Breast epithelium (tissue), 4 donors: ENCODE data around the gene EP400. TPM values are rescaled to one million over a fixed set of nuclear protein-coding genes. Genes with fewer than 3 reads are reported as not detected.

Experiments used
- DNase-seq, 2 donors: peaks; one replicate each; pipeline ENCODE4 v3.0.0-alpha.2; 2019; ENCODE audit warnings: low spot score in 2 of 2
- H3K27ac ChIP-seq, 2 donors: fragments of 200-600 bp; sonication (generic) in 1 of 2; one replicate each; pipeline ENCODE4 v1.5.1; 2016 to 2019; ENCODE audit warnings: mild to moderate bottlenecking in 1 of 2
- H3K27me3 ChIP-seq, 2 donors: fragments of 200-600 bp; sonication (generic) in 1 of 2; one replicate each; pipeline versions ENCODE4 v1.5.1 to v1.6.0; 2017 to 2019; ENCODE audit warnings: control low read depth in 1 of 2, mild to moderate bottlenecking in 1 of 2
- H3K36me3 ChIP-seq: fragments of 200-600 bp; one replicate; pipeline ENCODE4 v1.5.1; 2019
- H3K4me1 ChIP-seq, 2 donors: fragments of 200-600 bp; sonication (generic); one replicate each; pipeline ENCODE4 v1.5.1; 2016 to 2019; ENCODE audit warnings: control low read depth in 1 of 2
- H3K4me3 ChIP-seq, 3 donors: fragments of 200-600 bp; sonication (generic); 1 replicate in 2 of 3; 2 replicates in 1 of 3; pipeline ENCODE4 v1.5.1; 2016 to 2019; ENCODE audit warnings: mild to moderate bottlenecking in 3 of 3, moderate library complexity in 2 of 3
- H3K9me3 ChIP-seq, 2 donors: fragments of 200-600 bp; sonication (generic) in 1 of 2; one replicate each; pipeline ENCODE4 v1.5.1; 2016 to 2019; ENCODE audit warnings: control low read depth in 1 of 2
- POLR2A ChIP-seq: fragments of 450-650 bp; IDR thresholded peaks from one replicate; pipeline ENCODE4 v1.6.1; 2016; ENCODE audit warnings: antibody characterized with exemption, mild to moderate bottlenecking, moderate library complexity
- POLR2AphosphoS5 ChIP-seq, 3 donors: sonication (generic); formaldehyde crosslinking; IDR thresholded peaks; one replicate each; pipeline ENCODE4 v1.6.1; 2017; ENCODE audit warnings: antibody characterized with exemption in 3 of 3
- intact Hi-C: fragments of 100-400 bp; cut with DNase I; formaldehyde crosslinking; loops from one replicate; pipeline ENCODE4 v1.15.1; 2023; ENCODE audit warnings: low total_unique reads
- total RNA-seq, 3 donors: library from RNA; depleted of rRNA; stranded (reverse); fragments of >200 nt; gene quantifications; one replicate each; pipeline ENCODE4 v1.1.0, GENCODE V29; 2016
- TF ChIP-seq, protein P1 (sequence below), 3 donors: fragments of 450-650 bp; IDR thresholded peaks; one replicate each; pipeline ENCODE4 v1.5.1; 2016 to 2017; ENCODE audit warnings: antibody characterized with exemption in 3 of 3, mild to moderate bottlenecking in 3 of 3, moderate library complexity in 3 of 3

Gene EP400
- total RNA-seq, 3 donors from 2014 or later, result 20.3 to 27.2 (median 24.4) TPM

DNA sequence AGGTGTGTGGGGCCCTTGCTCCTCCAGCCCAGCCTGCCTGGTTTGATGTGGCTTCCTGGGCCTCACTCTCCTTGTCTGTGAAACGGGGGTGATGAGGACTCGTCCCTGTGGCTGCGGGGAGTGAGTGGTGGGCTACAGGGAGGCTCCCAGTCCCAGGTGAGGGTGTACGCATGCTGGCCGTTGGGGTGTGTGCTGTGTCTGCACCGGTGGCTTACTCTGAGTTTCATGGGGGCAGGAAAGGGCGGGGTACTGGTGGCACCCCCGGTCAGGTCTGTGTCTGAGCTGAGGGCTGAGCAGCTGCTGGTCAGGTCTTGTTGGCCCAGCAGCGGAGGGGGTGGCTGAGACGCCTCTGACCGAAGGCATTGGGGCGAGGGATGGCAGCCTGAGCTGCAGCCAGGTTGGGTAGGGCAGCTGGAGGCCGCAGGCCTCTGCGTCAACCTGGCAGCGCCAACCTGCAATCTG is 44.1 kb upstream of the EP400 start:
- Histone ChIP-seq H3K4me1 (peaks cover 0 to 16% of the 10 kb centered on the region in 2 donors), H3K27me3 (no peaks in the 10 kb centered on the region), H3K36me3 (peaks cover 16% of the 10 kb centered on the region), H3K9me3 (no peaks in the 10 kb centered on the region), H3K27ac (no peak overlapping the region), H3K4me3 (no peak overlapping the region)
- no peak for TF ChIP-seq POLR2A
- TF ChIP-seq, protein P1, sequence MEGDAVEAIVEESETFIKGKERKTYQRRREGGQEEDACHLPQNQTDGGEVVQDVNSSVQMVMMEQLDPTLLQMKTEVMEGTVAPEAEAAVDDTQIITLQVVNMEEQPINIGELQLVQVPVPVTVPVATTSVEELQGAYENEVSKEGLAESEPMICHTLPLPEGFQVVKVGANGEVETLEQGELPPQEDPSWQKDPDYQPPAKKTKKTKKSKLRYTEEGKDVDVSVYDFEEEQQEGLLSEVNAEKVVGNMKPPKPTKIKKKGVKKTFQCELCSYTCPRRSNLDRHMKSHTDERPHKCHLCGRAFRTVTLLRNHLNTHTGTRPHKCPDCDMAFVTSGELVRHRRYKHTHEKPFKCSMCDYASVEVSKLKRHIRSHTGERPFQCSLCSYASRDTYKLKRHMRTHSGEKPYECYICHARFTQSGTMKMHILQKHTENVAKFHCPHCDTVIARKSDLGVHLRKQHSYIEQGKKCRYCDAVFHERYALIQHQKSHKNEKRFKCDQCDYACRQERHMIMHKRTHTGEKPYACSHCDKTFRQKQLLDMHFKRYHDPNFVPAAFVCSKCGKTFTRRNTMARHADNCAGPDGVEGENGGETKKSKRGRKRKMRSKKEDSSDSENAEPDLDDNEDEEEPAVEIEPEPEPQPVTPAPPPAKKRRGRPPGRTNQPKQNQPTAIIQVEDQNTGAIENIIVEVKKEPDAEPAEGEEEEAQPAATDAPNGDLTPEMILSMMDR (IDR thresholded peaks at IDR 0.05), result no peak
- TF ChIP-seq POLR2AphosphoS5 (IDR thresholded peaks at IDR 0.05), result no peak
- DNase-seq, result no peak
- intact Hi-C loops, result no loop called here

DNA sequence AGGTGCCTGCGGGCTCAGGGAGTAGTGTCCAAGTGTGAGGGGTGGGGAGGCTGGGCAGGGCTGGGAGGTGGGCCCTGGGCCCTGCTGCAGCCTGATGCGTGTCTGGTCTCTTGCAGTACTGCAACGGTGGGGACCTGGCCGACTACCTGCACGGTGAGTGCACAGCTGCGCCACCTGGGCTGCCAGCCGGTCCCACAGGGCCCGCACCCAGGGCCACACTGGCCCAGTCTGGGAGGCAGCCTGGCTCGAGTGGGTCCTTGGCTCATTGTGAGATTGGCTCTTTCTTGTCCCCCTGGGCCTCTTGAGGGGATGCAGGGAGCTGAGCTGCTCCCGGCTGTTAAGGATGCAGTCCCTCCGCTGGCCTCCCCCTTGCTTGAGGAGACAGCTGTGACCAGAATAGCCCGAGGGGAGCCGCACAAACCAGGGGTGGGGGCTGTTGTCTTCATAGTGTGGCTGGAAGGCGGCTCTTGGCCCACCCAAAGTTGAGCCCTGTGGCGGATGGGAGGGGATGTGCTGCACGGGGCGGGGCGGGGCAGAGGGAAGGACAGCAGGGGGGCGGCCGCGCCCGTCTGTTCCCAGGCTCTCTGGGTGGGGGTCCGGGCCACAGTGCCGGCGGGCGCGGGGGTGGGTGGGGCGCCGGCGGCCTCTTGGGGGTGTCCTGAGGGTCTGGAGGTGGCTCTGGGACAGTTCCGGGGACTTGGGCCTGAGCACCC is 42.2 kb upstream of the EP400 start:
- DNase-seq, result no peak
- Histone ChIP-seq H3K36me3 (peaks cover 21% of the 10 kb centered on the region), H3K9me3 (no peaks in the 10 kb centered on the region), H3K27me3 (no peaks in the 10 kb centered on the region), H3K4me3 (no peak overlapping the region), H3K4me1 (peaks cover 0 to 14% of the 10 kb centered on the region in 2 donors), H3K27ac (no peak overlapping the region)
- intact Hi-C loops, result no loop called here
- TF ChIP-seq, protein P1 (IDR thresholded peaks at IDR 0.05), result no peak
- no peak for TF ChIP-seq POLR2A

DNA sequence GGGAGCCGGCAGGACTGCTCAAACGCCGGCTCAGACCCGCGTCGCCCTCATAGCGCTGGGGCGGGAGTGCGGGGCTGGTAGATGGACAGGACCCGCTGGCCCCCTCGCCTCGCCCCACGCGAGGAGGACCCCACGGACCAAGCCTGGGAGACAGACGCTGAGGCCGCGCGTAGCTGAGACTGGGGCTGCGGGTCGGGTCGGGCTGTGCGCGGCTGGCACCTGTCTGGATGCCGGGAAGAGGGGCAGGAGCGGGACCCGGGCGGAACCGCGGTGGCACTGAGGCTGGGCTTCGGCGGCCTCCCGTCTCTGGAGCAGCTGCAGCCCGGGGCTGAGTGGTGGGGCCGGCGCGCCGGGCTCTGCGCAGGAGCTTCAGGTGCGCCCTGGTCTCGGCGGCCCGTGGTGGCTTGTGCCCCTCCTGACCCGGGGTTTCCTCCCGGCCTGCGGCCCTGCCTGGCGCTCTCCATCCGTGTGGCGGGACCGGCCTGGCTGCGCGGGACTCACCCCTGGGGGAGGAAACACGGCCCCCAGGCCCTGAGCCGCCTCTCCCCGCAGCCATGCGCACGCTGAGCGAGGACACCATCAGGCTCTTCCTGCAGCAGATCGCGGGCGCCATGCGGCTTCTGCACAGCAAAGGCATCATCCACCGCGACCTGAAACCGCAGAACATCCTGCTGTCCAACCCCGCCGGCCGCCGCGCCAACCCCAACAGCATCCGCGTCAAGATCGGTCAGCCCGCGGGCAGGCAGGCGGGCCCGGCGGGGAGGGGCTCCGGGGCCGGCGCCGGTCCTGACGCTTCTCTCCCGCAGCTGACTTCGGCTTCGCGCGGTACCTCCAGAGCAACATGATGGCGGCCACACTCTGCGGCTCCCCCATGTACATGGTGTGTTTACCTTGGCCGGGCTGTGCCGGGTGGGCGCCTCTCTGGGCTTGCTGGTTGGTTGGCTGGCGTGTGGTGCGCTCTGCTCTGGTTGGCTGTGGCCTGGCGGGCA is 41.4 kb upstream of the EP400 start:
- Histone ChIP-seq H3K27ac (no peak overlapping the region), H3K27me3 (no peaks in the 10 kb centered on the region), H3K36me3 (peaks cover 21% of the 10 kb centered on the region), H3K4me1 (peaks cover 0 to 9% of the 10 kb centered on the region in 2 donors), H3K9me3 (no peaks in the 10 kb centered on the region), H3K4me3 (no peak overlapping the region)
- no peak for TF ChIP-seq POLR2A
- TF ChIP-seq, protein P1 (IDR thresholded peaks at IDR 0.05), result no peak
- no peak for TF ChIP-seq POLR2AphosphoS5 (IDR thresholded peaks at IDR 0.05)
- intact Hi-C loops, result no loop called here
- DNase-seq, result no peak

DNA sequence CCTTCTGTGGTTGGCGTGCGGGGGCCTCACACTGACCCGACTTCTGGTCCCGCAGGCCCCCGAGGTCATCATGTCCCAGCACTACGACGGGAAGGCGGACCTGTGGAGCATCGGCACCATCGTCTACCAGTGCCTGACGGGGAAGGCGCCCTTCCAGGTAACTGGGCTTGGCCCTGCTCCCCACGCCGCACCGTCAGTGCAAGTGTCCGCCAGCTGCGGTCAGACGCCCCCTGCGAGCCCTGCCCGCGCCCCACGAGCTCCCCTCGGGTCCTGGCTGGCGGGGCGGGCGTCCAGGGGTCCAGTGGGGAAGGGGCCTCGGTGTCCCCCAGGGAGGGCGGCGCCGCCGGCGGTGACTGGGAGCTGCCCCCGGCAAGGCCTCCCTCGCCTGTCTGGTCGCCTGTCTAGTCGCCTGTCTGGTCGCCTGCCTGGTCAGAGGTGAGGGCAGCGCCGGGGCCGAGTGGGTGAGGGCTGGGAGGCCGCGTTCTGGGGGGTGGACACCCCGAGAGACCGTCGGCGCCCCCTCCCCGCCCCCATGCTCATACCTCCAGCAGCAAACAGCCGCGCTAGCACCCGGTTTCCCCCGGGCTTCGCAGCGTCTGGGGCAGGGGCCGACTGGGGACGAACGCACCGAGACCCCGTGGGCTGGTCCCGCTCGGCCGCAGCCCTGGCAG is 40.5 kb upstream of the EP400 start:
- H3K27ac ChIP-seq, result no peak overlapping the region
- TF ChIP-seq, protein P1 (IDR thresholded peaks at IDR 0.05), result no peak
- TF ChIP-seq POLR2AphosphoS5 (IDR thresholded peaks at IDR 0.05) (no peak), POLR2A (no peak)
- no peaks in the 10 kb centered on the region for H3K27me3 ChIP-seq
- H3K4me1 ChIP-seq, result peaks cover 0 to 9% of the 10 kb centered on the region in 2 donors
- no peak for DNase-seq
- H3K36me3 ChIP-seq, result peaks cover 26% of the 10 kb centered on the region
- intact Hi-C loops, result no loop called here
- H3K9me3 ChIP-seq, result no peaks in the 10 kb centered on the region
- H3K4me3 ChIP-seq, result no peak overlapping the region
